Tibial nerve (tissue), 4 donors: ENCODE measurements around the gene PHKB. TPM values are rescaled to one million over a fixed set of nuclear protein-coding genes. Genes with fewer than 3 reads are reported as not detected.

Experiments
- DNase-seq, 2 donors: peaks; one replicate each; pipeline ENCODE4 v3.0.0-alpha.2; 2019; ENCODE audit warnings: low spot score in 2 of 2
- H3K27ac ChIP-seq, 4 donors: fragments of 200-600 bp; sonication (generic) in 3 of 4; one replicate each; pipeline ENCODE4 v1.5.1; 2017 to 2019; ENCODE audit warnings: mild to moderate bottlenecking in 1 of 4
- H3K27me3 ChIP-seq, 2 donors: fragments of 200-600 bp; sonication (generic) in 1 of 2; one replicate each; pipeline versions ENCODE4 v1.5.1 to v1.6.0; 2017 to 2019
- H3K36me3 ChIP-seq, 3 donors: fragments of 200-600 bp; sonication (generic); one replicate each; pipeline ENCODE4 v1.5.1; 2018 to 2019
- H3K4me1 ChIP-seq, 4 donors: fragments of 200-600 bp; sonication (generic) in 3 of 4; one replicate each; pipeline ENCODE4 v1.5.1; 2017 to 2019
- H3K4me3 ChIP-seq, 4 donors: fragments of 200-600 bp; sonication (generic) in 3 of 4; one replicate each; pipeline ENCODE4 v1.5.1; 2017 to 2019; ENCODE audit warnings: mild to moderate bottlenecking in 1 of 4, moderate library complexity in 1 of 4
- H3K9me3 ChIP-seq, 4 donors: fragments of 200-600 bp; sonication (generic) in 3 of 4; one replicate each; pipeline ENCODE4 v1.5.1; 2017 to 2019
- CTCF ChIP-seq, 5 experiments: fragments of 200-600 bp in 3 of 5; fragments of 450-650 bp in 2 of 5; sonication (generic) in 3 of 5; IDR thresholded peaks; one replicate each; pipeline ENCODE4 v1.5.1; 2016 to 2019; ENCODE audit warnings: antibody characterized with exemption in 5 of 5, mild to moderate bottlenecking in 3 of 5, moderate library complexity in 2 of 5
- EP300 ChIP-seq, 2 donors: sonication (generic); formaldehyde crosslinking; IDR thresholded peaks; one replicate each; pipeline ENCODE4 v1.6.1; 2017; ENCODE audit warnings: antibody characterized with exemption in 2 of 2, mild to moderate bottlenecking in 1 of 2
- POLR2A ChIP-seq, 2 donors: fragments of 450-650 bp; IDR thresholded peaks; one replicate each; pipeline ENCODE4 v1.6.1; 2017; ENCODE audit warnings: antibody characterized with exemption in 2 of 2, mild to moderate bottlenecking in 2 of 2, moderate library complexity in 2 of 2
- WGBS, 2 donors: methylation state at CpG; one replicate each; pipeline ENCODE4 v1.1.5; 2018; 5-methylcytosine and 5-hydroxymethylcytosine counted together
- total RNA-seq, 4 donors: library from RNA; depleted of rRNA; stranded (reverse); fragments of >200 nt; gene quantifications; one replicate each; pipeline ENCODE4 v1.1.0, GENCODE V29; 2016

The PHKB gene
- total RNA-seq, 4 donors from 2014 or later, result 80.1 to 93.7 (median 82.4) TPM

DNA sequence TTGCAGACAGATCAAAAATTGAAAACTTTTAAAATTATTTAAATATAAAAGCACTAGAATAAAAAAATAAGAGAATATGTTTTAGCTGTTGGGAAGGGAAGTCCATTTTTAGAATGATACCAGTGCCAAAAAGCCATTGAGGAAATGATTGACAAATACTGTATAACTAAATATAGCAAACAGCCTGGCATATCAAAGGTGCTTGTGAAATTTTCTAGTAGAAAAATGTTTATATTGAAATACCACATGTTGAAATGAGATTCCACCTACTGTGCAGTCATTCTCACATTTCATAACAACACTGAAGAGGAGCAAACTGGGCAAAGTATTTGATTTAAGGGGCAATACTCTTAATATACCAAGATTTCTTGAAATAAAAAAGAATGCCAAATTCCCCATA lies 183.5 kb downstream of the PHKB start:
- Histone ChIP-seq H3K36me3 (peaks cover 0 to 47% (median 0%) of the 10 kb centered on the region in 3 donors), H3K27me3 (no peaks in the 10 kb centered on the region), H3K4me1 (peaks cover 0 to 7% (median 3%) of the 10 kb centered on the region in 4 donors), H3K27ac (no peak overlapping the region), H3K4me3 (no peak overlapping the region), H3K9me3 (no peaks in the 10 kb centered on the region)
- DNase-seq, result no peak
- TF ChIP-seq EP300 (IDR thresholded peaks at IDR 0.05) (no peak), CTCF (IDR thresholded peaks at IDR 0.05) (no peak), POLR2A (IDR thresholded peaks at IDR 0.05) (no peak)

DNA sequence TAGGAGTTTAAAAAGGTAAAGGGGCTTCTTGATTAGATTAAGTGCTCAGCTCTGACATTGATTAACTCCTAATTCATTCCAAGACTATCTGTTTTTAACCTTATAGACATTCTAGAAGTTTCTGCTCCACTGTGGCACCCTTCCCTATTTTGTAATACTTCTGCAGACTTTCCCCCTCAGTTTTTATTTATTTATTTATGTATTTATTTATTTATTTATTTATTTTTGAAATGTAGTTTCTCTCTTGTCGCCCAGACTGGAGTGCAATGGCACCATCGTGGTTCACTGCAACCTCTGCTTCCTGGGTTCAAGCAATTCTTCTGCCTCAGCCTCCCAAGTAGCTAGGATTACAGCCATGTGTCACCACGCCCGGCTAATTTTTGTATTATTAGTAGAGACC lies 185.8 kb downstream of the PHKB start:
- H3K4me1 ChIP-seq, result peaks cover 0 to 7% (median 3%) of the 10 kb centered on the region in 4 donors
- H3K4me3 ChIP-seq, result no peak overlapping the region
- H3K9me3 ChIP-seq, result no peaks in the 10 kb centered on the region
- H3K27ac ChIP-seq, result no peak overlapping the region
- DNase-seq, result no peak
- no peaks in the 10 kb centered on the region for H3K27me3 ChIP-seq
- TF ChIP-seq CTCF (IDR thresholded peaks at IDR 0.05) (no peak), POLR2A (IDR thresholded peaks at IDR 0.05) (no peak), EP300 (IDR thresholded peaks at IDR 0.05) (no peak)
- WGBS, 2 donors, result 95 to 96% methylated on average over 4 of the region's 4 CpGs
- peaks cover 0 to 59% (median 0%) of the 10 kb centered on the region in 3 donors for H3K36me3 ChIP-seq

DNA sequence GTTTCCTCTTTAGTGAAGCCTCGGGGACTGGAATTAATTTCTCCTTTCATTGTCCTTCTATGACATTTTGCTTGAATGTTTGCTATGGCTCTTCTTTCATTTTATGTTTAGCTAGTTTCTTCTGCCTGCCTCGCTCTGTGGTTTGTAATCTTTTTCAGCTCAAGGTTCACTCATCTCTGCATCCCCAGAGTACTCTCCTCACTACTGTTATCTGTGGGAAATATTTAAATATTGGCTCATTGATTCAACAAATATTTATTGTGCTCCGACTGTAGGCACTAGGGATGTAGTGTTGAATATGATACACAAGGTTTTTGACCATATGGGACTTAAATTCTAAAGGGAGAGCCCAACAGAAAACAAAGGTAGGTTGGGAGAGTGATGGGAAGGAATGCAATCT lies 195.9 kb downstream of the PHKB start:
- H3K4me3 ChIP-seq, result no peak overlapping the region
- no peak overlapping the region for H3K27ac ChIP-seq
- H3K27me3 ChIP-seq, result no peaks in the 10 kb centered on the region
- no peaks in the 10 kb centered on the region for H3K4me1 ChIP-seq
- H3K36me3 ChIP-seq, result peaks cover 0 to 63% (median 5%) of the 10 kb centered on the region in 3 donors
- H3K9me3 ChIP-seq, result no peaks in the 10 kb centered on the region
- no peak for DNase-seq
- 85 to 88% methylated on average over 3 of the region's 3 CpGs for WGBS, 2 donors
- no peak for TF ChIP-seq CTCF (IDR thresholded peaks at IDR 0.05)
- no peak for TF ChIP-seq POLR2A (IDR thresholded peaks at IDR 0.05)
- TF ChIP-seq EP300 (IDR thresholded peaks at IDR 0.05), result no peak

DNA sequence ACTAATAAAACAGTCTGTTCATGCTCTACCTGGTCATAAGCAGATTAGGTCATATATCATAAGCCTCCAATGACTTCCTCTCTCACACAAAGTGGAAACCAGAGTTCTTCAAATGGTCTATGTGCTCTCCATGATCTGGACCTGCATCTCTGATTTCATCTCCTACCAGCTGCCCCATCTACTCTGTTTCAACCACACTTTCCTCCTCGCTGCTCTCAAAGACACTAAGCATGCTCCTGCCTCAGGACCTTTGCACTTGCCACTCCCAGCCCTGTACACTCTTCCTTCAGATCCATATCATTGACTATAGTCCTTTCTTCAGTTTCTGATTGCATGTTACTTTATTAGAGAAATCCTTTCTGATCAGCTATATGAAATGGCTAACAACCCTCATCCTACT lies 196.8 kb downstream of the PHKB start:
- no peak for TF ChIP-seq POLR2A (IDR thresholded peaks at IDR 0.05)
- TF ChIP-seq EP300 (IDR thresholded peaks at IDR 0.05), result no peak
- TF ChIP-seq CTCF (IDR thresholded peaks at IDR 0.05), result no peak
- H3K27ac ChIP-seq, result no peak overlapping the region
- no peaks in the 10 kb centered on the region for H3K27me3 ChIP-seq
- no peak for DNase-seq
- no peak overlapping the region for H3K4me3 ChIP-seq
- 100% methylated on average over 1 of the region's 1 CpG for WGBS, 2 donors
- H3K4me1 ChIP-seq, result no peaks in the 10 kb centered on the region
- H3K36me3 ChIP-seq, result peaks cover 0 to 56% (median 0%) of the 10 kb centered on the region in 3 donors
- no peaks in the 10 kb centered on the region for H3K9me3 ChIP-seq

DNA sequence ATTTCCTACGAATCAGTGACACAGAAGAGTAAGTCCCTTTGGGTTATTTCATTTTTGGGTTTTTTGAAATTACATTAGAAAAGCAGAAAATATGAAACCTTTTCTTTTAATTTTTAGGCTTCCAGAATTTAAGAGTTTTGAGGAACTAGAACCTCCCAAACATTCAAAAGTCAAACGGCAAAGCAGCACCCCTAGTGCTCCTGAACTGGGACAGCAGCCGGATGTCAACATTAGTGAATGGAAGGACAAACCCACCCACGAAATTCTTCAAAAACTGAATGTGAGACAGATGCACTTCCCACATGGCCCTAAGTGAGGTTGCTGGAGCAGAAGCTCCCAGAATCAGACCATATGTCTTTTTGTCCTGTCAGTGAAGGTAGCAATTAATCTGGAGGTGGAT lies 199.4 kb downstream of the PHKB start:
- no peak for DNase-seq
- Histone ChIP-seq H3K4me1 (peaks cover 0 to 4% (median 0%) of the 10 kb centered on the region in 4 donors), H3K27ac (no peak overlapping the region), H3K4me3 (no peak overlapping the region), H3K9me3 (no peaks in the 10 kb centered on the region), H3K36me3 (peaks cover 0 to 39% (median 0%) of the 10 kb centered on the region in 3 donors), H3K27me3 (no peaks in the 10 kb centered on the region)
- TF ChIP-seq POLR2A (IDR thresholded peaks at IDR 0.05), result no peak
- 81 to 86% methylated on average over 4 of the region's 4 CpGs for WGBS, 2 donors
